ENCODE results near the gene CKAP2L.

DNA sequence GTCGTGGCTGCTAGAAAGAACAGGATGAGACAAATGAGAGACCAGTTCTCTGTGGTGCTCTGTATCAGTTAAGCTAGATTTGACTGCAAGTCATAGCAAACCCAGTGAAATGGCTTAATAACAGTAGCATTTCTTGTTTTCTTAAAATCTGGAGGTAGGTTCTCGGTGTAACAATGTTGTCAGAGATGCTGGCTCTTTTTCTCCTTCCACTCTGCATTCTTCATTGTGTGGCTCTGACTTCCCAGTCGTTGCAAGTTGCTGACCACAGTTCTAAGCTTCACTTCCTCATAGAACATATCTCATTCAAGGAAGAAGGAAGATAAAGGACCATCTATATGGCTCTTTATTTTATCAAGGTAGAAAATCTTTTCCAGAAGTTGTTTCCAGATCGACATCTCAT lies 7.9 kb upstream of the CKAP2L start:
- no peak for TF ChIP-seq CTCF (conservative IDR thresholded peaks at IDR 0.05 in 1 of 2, IDR thresholded peaks at IDR 0.05 in 1 of 2; ENCODE audit: low read depth in 1 of 2, low read length in 2 of 2)
- TF ChIP-seq EZH2 (IDR thresholded peaks at IDR 0.05; ENCODE audit: low read length, missing control alignments) = no peak
